K562 (cell line): ENCODE results near the gene KLK6. TPM values are rescaled to one million over a fixed set of nuclear protein-coding genes. Genes with fewer than 3 reads are reported as not detected.

Source experiments
- ATAC-seq: fragments of 200-7000 bp; cut with Tn5 transposase; 3 replicates; pipeline ENCODE4 v1.9.1; 2020; ENCODE audit warnings: moderate library complexity
- BruUV-seq: library from RNA; stranded (reverse); fragments of 400-500 nt; replicated peaks from 2 replicates; lab custom pipeline; 2021; lab: Mats Ljungman, UMichigan
- CTCF ChIA-PET: fragments of 300-600 bp; formaldehyde crosslinking; extraction: SDS; loops from one replicate; lab custom pipeline; 2021; ENCODE audit warnings: low intra/inter-chr PET ratio; lab: Yijun Ruan, JAX
- POLR2A ChIA-PET: fragments of 300-600, 350-650 bp; sonication (Branson Sonifier 250); formaldehyde crosslinking; extraction: SDS; loops from one replicate; lab custom pipeline; 2021; ENCODE audit warnings: antibody characterized with exemption, inconsistent platforms; lab: Yijun Ruan, JAX
- DNase-seq, 4 experiments: peaks; one replicate each; pipeline versions ENCODE4 v3.0.0 to v3.0.0-alpha.2; 2011 to 2018; ENCODE audit warnings: low spot score in 3 of 4, mixed read lengths in 3 of 4; ENCODE audit errors: extremely low read depth in 1 of 4
- FAIRE-seq: peaks from 2 replicates; lab custom pipeline; 2011; peaks lifted over from hg19 to GRCh38; lab: Jason Lieb, UNC
- H2AFZ ChIP-seq: 2 replicates; pipeline ENCODE4 v1.6.0; 2011; ENCODE audit warnings: low read depth, low read length, control low read depth, inconsistent platforms
- H3K27ac ChIP-seq: fragments of 200-600 bp; 3 replicates; pipeline ENCODE4 v1.8.0; 2011; ENCODE audit warnings: low read depth, mild to moderate bottlenecking, control low read depth, inconsistent platforms, low read length, moderate library complexity, mixed read lengths; ENCODE audit errors: extremely low read depth
- H3K27me3 ChIP-seq, 2 experiments: fragments of 300-600 bp in 1 of 2; 2 replicates in 1 of 2; 3 replicates in 1 of 2; pipeline versions ENCODE4 v1.6.0 to v1.8.0; 2011; ENCODE audit warnings: inconsistent platforms in 2 of 2, low read length in 2 of 2, mild to moderate bottlenecking in 1 of 2, mixed read lengths in 1 of 2, moderate library complexity in 1 of 2; ENCODE audit not compliant: control insufficient read depth in 2 of 2, insufficient read depth in 2 of 2
- H3K36me3 ChIP-seq: fragments of 300-600 bp; 3 replicates; pipeline ENCODE4 v1.8.0; 2011; ENCODE audit warnings: mild to moderate bottlenecking, low read length, inconsistent platforms; ENCODE audit not compliant: control insufficient read depth, insufficient read depth
- H3K4me1 ChIP-seq, 2 experiments: fragments of 200-600 bp in 1 of 2; replicated peaks in 1 of 2; 2 replicates in 1 of 2; 3 replicates in 1 of 2; pipeline versions ENCODE4 v1.5.1 to v1.8.0; 2011; ENCODE audit warnings: inconsistent platforms in 2 of 2, low read length in 2 of 2, mild to moderate bottlenecking in 1 of 2, mixed read lengths in 1 of 2, moderate library complexity in 1 of 2; ENCODE audit not compliant: control insufficient read depth in 2 of 2, insufficient read depth in 2 of 2
- H3K4me2 ChIP-seq: 2 replicates; pipeline ENCODE4 v1.6.1; 2011; ENCODE audit warnings: low read length, control low read depth, inconsistent platforms, mixed read lengths; ENCODE audit not compliant: insufficient read depth
- H3K4me3 ChIP-seq: fragments of 200-600 bp; sonication (generic), shearing (Covaris generic); 2 replicates; pipeline ENCODE4 v1.5.1; 2016; ENCODE audit warnings: control low read depth, inconsistent platforms
- H3K79me2 ChIP-seq: fragments of 200-600 bp; 3 replicates; pipeline ENCODE4 v1.8.0; 2011; ENCODE audit warnings: low read length, inconsistent platforms; ENCODE audit not compliant: control insufficient read depth, insufficient read depth
- H3K9ac ChIP-seq, 2 experiments: 2 replicates each; pipeline versions ENCODE4 v1.6.0 to v1.6.1; 2011; ENCODE audit warnings: low read depth in 2 of 2, low read length in 2 of 2, control low read depth in 1 of 2, inconsistent platforms in 1 of 2, mild to moderate bottlenecking in 1 of 2, mixed read lengths in 1 of 2; ENCODE audit not compliant: insufficient read depth in 1 of 2
- H3K9me1 ChIP-seq: one replicate; pipeline ENCODE4 v1.6.0; 2011; ENCODE audit warnings: inconsistent platforms, mild to moderate bottlenecking, low read length, moderate library complexity; ENCODE audit not compliant: control insufficient read depth, insufficient read depth
- H3K9me3 ChIP-seq: replicated peaks from 2 replicates; pipeline ENCODE4 v1.5.1; 2011; ENCODE audit warnings: low read depth, low read length, inconsistent platforms; ENCODE audit not compliant: control insufficient read depth, insufficient read depth
- H4K20me1 ChIP-seq: replicated peaks from 2 replicates; pipeline ENCODE4 v1.6.1; 2011; ENCODE audit warnings: low read length, inconsistent platforms, mixed read lengths; ENCODE audit not compliant: control insufficient read depth, insufficient read depth
- CHD2 ChIP-seq: IDR thresholded peaks from 2 replicates; pipeline ENCODE4 v1.6.1; 2011; ENCODE audit warnings: low read depth, low read length
- CTCFL ChIP-seq: IDR thresholded peaks from 2 replicates; pipeline ENCODE4 v1.6.1; 2011; ENCODE audit warnings: borderline replicate concordance, low read depth, mild to moderate bottlenecking, moderate library complexity, low read length; ENCODE audit not compliant: insufficient read depth, poor library complexity, severe bottlenecking
- FOS ChIP-seq: IDR thresholded peaks from 3 replicates; pipeline ENCODE4 v1.6.1; 2011; ENCODE audit not compliant: insufficient read length; ENCODE audit errors: extremely low read depth
- GABPB2 ChIP-seq: fragments of 250-450 bp; sonication (Bioruptor Pico); conservative IDR thresholded peaks from 2 replicates; pipeline ENCODE4 v1.5.1; 2021; ENCODE audit warnings: mild to moderate bottlenecking
- PURB ChIP-seq: sonication (generic); formaldehyde crosslinking; IDR thresholded peaks from 2 replicates; pipeline ENCODE4 v1.9.0; 2021; ENCODE audit warnings: low read depth, mild to moderate bottlenecking, missing genetic modification reagents
- TFE3 ChIP-seq: fragments of 450-650 bp; formaldehyde crosslinking; IDR thresholded peaks from 2 replicates; pipeline ENCODE4 v1.4.0; 2020; ENCODE audit warnings: mild to moderate bottlenecking, mixed read lengths
- THAP12 ChIP-seq: fragments of 250-450 bp; sonication (Bioruptor Pico); IDR thresholded peaks from 2 replicates; pipeline ENCODE4 v1.9.0; 2021; ENCODE audit warnings: mild to moderate bottlenecking, inconsistent platforms
- THAP7 ChIP-seq: fragments of 250-450 bp; sonication (Bioruptor Pico); IDR thresholded peaks from 2 replicates; pipeline ENCODE4 v1.5.0; 2021
- XRCC3 ChIP-seq: fragments of 450-650 bp; IDR thresholded peaks from 2 replicates; pipeline ENCODE4 v1.6.1; 2017; ENCODE audit warnings: mild to moderate bottlenecking, moderate library complexity
- ZBTB7A ChIP-seq: IDR thresholded peaks from 2 replicates; pipeline ENCODE4 v1.6.1; 2011; ENCODE audit warnings: low read depth, mild to moderate bottlenecking, low read length, moderate library complexity, borderline replicate concordance; ENCODE audit not compliant: control insufficient read depth
- ZNF12 ChIP-seq: sonication (generic); formaldehyde crosslinking; IDR thresholded peaks from 2 replicates; pipeline ENCODE4 v1.4.0; 2020; ENCODE audit warnings: mild to moderate bottlenecking, missing genetic modification reagents
- ZNF280B ChIP-seq: fragments of 250-450 bp; sonication (Bioruptor Pico); IDR thresholded peaks from 2 replicates; pipeline ENCODE4 v1.5.1; 2021; ENCODE audit warnings: mild to moderate bottlenecking
- WGBS: fragments of 100-300 bp; shearing (Covaris generic); methylation state at CpG from one replicate; pipeline ENCODE4 v1.1.6; 2016; ENCODE audit warnings: low coverage, mixed read lengths; ENCODE audit not compliant: insufficient coverage; ENCODE audit errors: missing lambda C conversion rate; 5-methylcytosine and 5-hydroxymethylcytosine counted together
- in situ Hi-C: fragments of 300-500 bp; cut with MboI; formaldehyde crosslinking; loops from 4 replicates; pipeline ENCODE4 v1.15.0; 2018; ENCODE audit warnings: inconsistent platforms, mixed read lengths
- intact Hi-C: fragments of 100-400 bp; cut with micrococcal nuclease; formaldehyde crosslinking; loops from 2 replicates; pipeline ENCODE4 v1.14.2; 2022
- polyA plus RNA-seq, 8 experiments: library from polyadenylated mRNA; depleted of rRNA in 4 of 8; stranded (reverse) in 5 of 8; unstranded in 3 of 8; fragments of >200 nt; fragmentation: Nextera tagmentation in 2 of 8; fragmentation: Illumina TruSeq in 1 of 8; extraction: Ambion mirVana in 2 of 8; extraction: Trizol in 1 of 8; gene quantifications; 2 replicates each; pipeline versions ENCODE4 v1.2.1 to v1.2.3, GENCODE V29; 2011 to 2014; ENCODE audit warnings: inconsistent platforms in 1 of 8, missing spikeins in 1 of 8
- total RNA-seq, 7 experiments: library from RNA; depleted of rRNA in 6 of 7; stranded (reverse); fragments of >200 nt in 6 of 7; fragmentation: Illumina TruSeq in 2 of 7; extraction: Trizol in 2 of 7; gene quantifications; 2 replicates each; pipeline versions ENCODE4 v1.2.1 to v1.2.3, GENCODE V29; 2011 to 2021; ENCODE audit warnings: low replicate concordance in 1 of 7

The KLK6 gene
- total and polyA plus RNA-seq, 9 of the 15 experiments (the other 6 are each of a cell fraction or from before 2014, with no cell fraction given): not detected

GRCh38 chr19:50964266-50964665, 5.1 kb downstream of the KLK6 start:
- Histone ChIP-seq H3K79me2 (no peaks in the 10 kb centered on the region), H3K9me1 (no peaks in the 10 kb centered on the region), H3K4me1 (peaks cover 0 to 7% of the 10 kb centered on the region in 2 experiments; a peak in 2 of 5 replicates), H4K20me1 (no peaks in the 10 kb centered on the region), H3K9ac (no peak overlapping the region), H3K4me2 (no peak overlapping the region), H3K36me3 (no peaks in the 10 kb centered on the region), H2AFZ (no peak overlapping the region), H3K9me3 (no peaks in the 10 kb centered on the region), H3K27me3 (peaks cover 7 to 32% of the 10 kb centered on the region in 2 experiments; a peak in 4 of 5 replicates), H3K27ac (no peak overlapping the region), H3K4me3 (no peak overlapping the region)
- 0% methylated on average over 3 of the region's 3 CpGs for WGBS
- FAIRE-seq: no peak
- ATAC-seq: no peak
- ChIA-PET POLR2A (no interaction called here), CTCF (no interaction called here)
- no peak for DNase-seq
- in situ Hi-C loops (no loop called here), intact Hi-C loops (no loop called here)
- BruUV-seq: no TSS peak
- TF ChIP-seq FOS (no peak), THAP12 (no peak), GABPB2 (CRISPR knock-in tag) (no peak), TFE3 (CRISPR knock-in tag) (no peak), XRCC3 (no peak), PURB (no peak), ZNF12 (CRISPR knock-in tag) (no peak), ZNF280B (no peak), CHD2 (no peak), THAP7 (no peak), CTCFL (no peak), ZBTB7A (no peak)
